NCI-H2171 treated with DMSO at 0.1 percent for 48 hours (cell line): ENCODE data around the gene TAF1D.

Source experiments
- DNase-seq: peaks from one replicate; lab custom pipeline; 2025; lab: John Stamatoyannopoulos, UW

Gene TAF1D

DNA sequence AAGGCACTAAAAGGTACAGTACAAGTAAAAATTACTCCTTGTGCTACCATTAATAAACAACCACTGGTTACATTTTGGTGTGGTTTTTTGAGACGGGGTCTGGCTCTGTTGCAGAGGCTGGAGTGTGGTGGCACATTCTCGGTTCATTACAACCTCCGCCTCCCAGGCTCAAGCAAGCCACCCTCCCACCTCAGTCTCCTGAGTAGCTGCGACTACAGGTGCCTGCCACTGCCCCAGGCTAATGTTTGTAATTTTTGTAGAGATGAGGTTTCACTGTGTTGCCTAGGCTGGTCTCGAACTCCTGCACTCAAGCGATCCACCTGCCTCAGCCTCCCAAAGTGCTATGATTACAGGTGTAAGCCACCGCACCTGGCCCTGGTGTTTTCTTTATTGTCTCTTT, 20.8 kb downstream of the TAF1D start:
- DNase-seq, result no peak

DNA sequence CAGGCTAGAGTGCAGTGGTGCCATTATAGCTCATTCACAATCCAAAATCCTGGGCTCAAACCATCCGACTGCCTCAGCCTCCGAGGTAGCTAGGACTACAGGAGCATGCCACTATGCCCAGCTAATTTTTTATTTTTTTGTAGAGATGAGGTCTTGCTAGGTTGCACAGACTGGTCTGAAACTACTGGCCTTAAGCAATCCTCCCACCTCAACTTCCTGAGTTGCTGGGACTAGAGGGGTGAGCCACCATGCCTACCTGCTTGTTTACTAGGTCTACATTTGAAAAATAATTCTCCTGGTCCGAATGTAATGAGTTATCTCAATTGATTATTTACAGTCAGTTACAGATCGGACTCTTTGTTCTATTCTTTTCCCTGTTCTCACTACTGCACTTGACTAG, 22.0 kb downstream of the TAF1D start:
- DNase-seq, result no peak

DNA sequence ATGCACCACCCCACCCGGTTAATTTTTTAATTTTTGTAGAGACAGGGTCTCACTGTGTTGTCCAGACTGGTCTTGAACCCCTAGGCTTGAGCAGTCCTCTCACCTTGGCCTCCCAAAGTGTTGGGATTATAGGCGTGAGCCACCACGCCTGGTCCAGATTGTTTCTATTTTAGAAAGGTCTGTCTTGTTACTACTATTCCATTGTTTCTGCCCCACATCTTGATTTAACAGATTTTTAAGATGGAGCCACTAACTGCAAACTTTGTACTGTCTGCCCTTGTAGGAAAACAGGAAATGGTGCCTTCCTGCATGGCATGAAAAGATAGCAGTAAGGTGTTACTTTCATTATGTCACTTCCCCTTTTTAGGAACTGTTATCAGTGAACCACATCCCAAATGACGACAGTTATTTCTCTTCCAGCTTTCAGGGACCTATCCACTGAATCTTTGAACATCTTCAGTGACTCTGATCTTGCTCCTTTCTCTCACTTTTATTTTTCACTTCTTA, 23.2 kb downstream of the TAF1D start:
- no peak for DNase-seq

DNA sequence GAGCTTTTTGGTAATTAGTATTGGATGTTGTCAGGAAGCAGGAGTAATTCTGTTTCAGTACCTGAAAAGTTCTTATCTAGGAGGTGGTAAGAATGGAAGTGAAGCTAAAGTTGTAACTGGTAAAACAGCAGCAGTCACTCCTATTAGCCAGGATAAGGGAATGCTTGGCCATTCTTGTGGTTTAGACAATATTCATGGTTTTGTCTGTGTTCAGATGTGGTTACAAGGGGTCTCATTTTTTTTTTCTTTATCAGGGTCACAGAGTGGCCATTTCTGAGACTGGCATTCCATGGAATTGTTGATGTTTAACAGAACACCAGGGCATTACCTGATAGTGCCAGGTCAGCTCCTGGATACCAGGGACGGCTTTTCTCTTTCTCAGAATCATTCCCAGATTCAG, 23.8 kb downstream of the TAF1D start:
- no peak for DNase-seq

- no peak for DNase-seq
Observed at GRCh38 chr11:93715797-93716396, 25.4 kb downstream of the TAF1D start.

GRCh38 chr11:93712678-93713077, 28.6 kb downstream of the TAF1D start:
- no peak for DNase-seq

DNA sequence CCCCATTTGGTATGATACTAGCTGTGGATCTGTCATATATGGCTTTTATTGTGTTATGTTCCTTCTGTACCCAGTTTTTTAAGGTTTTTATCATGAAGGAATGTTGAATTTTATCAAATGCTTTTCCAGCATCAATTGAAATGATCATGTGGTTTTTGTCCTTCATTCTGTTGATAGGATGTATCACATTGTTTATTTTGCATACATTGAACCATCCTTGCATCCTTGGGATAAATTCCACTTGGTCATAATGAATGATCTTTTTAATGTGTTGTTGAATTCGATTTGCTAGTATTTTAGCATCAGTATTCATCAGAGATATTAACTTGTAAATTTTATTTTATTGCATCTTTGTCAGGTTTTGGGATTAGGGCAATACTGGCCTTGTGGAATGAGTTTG, 31.1 kb downstream of the TAF1D start:
- DNase-seq, result no peak

DNA sequence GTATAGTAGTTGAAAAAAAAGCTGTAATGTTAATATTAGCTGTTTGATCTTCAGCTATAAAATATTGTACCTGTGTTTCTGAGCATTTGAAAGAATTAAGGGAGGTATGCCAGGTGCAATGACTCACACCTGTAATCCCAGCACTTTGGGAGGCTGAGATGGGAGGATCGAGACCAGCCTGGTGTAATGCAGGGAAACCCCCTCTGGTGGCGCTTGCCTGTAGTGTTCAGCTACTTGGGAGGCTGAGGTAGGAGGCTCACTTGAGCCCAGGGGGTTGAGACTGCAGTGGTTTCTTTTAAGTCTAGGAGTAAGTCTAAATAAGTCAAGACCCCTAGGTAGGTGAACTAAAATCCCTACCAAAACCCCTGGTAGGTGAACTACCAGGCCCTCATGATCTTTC, 37.1 kb downstream of the TAF1D start:
- DNase-seq, result no peak

GRCh38 chr11:93700830-93701229, 40.5 kb downstream of the TAF1D start:
- DNase-seq, result no peak

- no peak for DNase-seq
Observed at GRCh38 chr11:93697611-93698010, 43.7 kb downstream of the TAF1D start.

DNA sequence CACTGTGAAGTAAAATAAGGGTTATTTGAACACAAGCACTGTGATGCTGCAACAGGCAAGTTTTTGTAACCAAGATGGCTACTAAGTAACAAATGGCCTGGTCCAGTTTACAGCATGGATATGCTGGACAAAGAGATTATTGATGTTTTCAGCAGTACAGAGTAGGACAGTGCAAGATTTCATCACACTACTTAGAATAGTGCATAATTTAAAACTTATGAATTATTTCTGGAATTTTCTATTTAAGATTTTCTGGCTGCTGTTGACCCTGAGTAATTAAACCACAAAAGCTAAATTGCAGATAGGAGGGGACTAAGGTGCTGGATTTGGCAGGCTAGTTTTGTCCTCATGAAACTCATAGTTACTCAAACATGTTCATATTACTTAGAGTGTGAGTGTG, 46.7 kb downstream of the TAF1D start:
- no peak for DNase-seq

DNA sequence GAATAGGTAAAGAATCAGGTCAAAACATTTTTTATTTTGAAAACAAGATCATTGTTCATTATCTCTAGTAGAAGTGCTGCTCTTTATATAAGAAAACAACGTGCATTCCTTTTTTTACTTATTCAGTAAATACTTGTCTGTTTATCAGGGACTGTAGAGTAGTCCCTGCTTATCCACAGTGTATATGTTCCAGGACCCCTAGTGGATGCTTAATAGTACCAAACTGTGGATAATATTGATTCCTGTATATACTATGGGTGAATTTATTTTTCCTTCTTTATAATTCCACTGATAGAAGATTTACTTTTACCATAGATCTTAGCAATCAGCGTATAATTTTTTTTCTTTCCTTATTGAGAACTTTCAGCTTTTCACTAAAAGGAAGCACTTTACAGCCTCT, 47.2 kb downstream of the TAF1D start:
- no peak for DNase-seq

GRCh38 chr11:93689240-93689639, 52.1 kb downstream of the TAF1D start:
- no peak for DNase-seq

DNA sequence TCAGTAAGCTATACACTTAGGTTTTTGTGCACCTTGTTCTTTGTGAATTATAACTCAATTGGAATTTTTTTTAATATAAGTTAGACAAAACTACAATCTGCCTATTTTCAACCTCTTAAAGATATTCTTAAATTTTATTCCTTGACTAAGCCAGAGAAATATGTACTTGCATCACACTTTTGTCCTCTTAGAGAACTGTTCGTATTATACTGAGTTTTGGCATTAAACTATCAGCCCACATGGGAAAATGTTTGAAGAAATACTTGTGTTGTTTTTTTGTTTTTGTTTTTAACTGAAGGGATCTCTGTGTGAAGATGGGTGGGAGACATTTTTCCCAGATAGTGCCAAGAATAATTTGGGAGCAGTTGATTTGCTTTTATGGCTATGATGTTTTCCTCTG, 54.5 kb downstream of the TAF1D start:
- DNase-seq, result no peak

- no peak for DNase-seq
Observed at GRCh38 chr11:93686226-93686625, 55.1 kb downstream of the TAF1D start.
